K562 (cell line): Measurements from ENCODE around the gene HOMEZ. TPM values are rescaled to one million over a fixed set of nuclear protein-coding genes. Genes with fewer than 3 reads are reported as not detected.

Experiments
- ARID3B ChIP-seq: fragments of 250-450 bp; sonication (Bioruptor Pico); IDR thresholded peaks from 2 replicates; pipeline ENCODE4 v1.4.0; 2020; ENCODE audit warnings: borderline replicate concordance
- CCNT2 ChIP-seq: IDR thresholded peaks from 2 replicates; pipeline ENCODE4 v1.6.1; 2011; ENCODE audit warnings: borderline replicate concordance, low read depth, mild to moderate bottlenecking, moderate library complexity, mixed read lengths, low read length; ENCODE audit not compliant: insufficient read length; ENCODE audit errors: extremely low read depth
- CGGBP1 ChIP-seq: fragments of 250-450 bp; sonication (Bioruptor Pico); IDR thresholded peaks from 2 replicates; pipeline ENCODE4 v1.9.0; 2021; ENCODE audit warnings: mild to moderate bottlenecking
- E2F8 ChIP-seq: fragments of 450-650 bp; IDR thresholded peaks from 2 replicates; pipeline ENCODE4 v1.7.1; 2018; ENCODE audit warnings: mild to moderate bottlenecking, low read depth; ENCODE audit not compliant: partially characterized antibody
- JUND ChIP-seq, 2 experiments: IDR thresholded peaks; 2 replicates in 1 of 2; 3 replicates in 1 of 2; pipeline ENCODE4 v1.6.1; 2011; ENCODE audit warnings: borderline replicate concordance in 2 of 2, low read depth in 2 of 2, low read length in 2 of 2, improper control_type of control experiment in 1 of 2, missing biosample characterization in 1 of 2, missing genetic modification characterization in 1 of 2, missing genetic modification reagents in 1 of 2
- LEF1 ChIP-seq: fragments of 450-650 bp; IDR thresholded peaks from 2 replicates; pipeline ENCODE4 v1.6.1; 2016; ENCODE audit warnings: mild to moderate bottlenecking
- MBD1 ChIP-seq: fragments of 250-450 bp; sonication (Bioruptor Pico); IDR thresholded peaks from 2 replicates; pipeline ENCODE4 v1.8.0; 2022; ENCODE audit warnings: inconsistent platforms
- MTF1 ChIP-seq: fragments of 250-450 bp; sonication (Bioruptor Pico); IDR thresholded peaks from 2 replicates; pipeline ENCODE4 v1.9.0; 2021; ENCODE audit warnings: moderate library complexity, mild to moderate bottlenecking, inconsistent platforms, borderline replicate concordance
- NELFE ChIP-seq: IDR thresholded peaks from 2 replicates; pipeline ENCODE4 v1.6.1; 2011; ENCODE audit warnings: mild to moderate bottlenecking; ENCODE audit not compliant: insufficient read depth, insufficient read length
- NFYB ChIP-seq: IDR thresholded peaks from 2 replicates; pipeline ENCODE4 v1.6.1; 2011; ENCODE audit warnings: mild to moderate bottlenecking, moderate library complexity; ENCODE audit not compliant: insufficient read length; ENCODE audit errors: extremely low read depth
- SMC3 ChIP-seq: conservative IDR thresholded peaks from 2 replicates; pipeline ENCODE4 v1.6.1; 2011; ENCODE audit warnings: low read depth, low read length, improper control_type of control experiment; ENCODE audit not compliant: insufficient read depth
- TRIM24 ChIP-seq, 2 experiments: fragments of 450-650 bp; IDR thresholded peaks; 2 replicates each; pipeline ENCODE4 v1.6.1; 2016
- ZNF280B ChIP-seq: fragments of 250-450 bp; sonication (Bioruptor Pico); IDR thresholded peaks from 2 replicates; pipeline ENCODE4 v1.5.1; 2021; ENCODE audit warnings: mild to moderate bottlenecking
- ZNF696 ChIP-seq: fragments of 250-450 bp; sonication (Bioruptor Pico); conservative IDR thresholded peaks from 2 replicates; pipeline ENCODE4 v1.4.0; 2020; ENCODE audit warnings: mild to moderate bottlenecking, moderate library complexity
- ZNF699 ChIP-seq: fragments of 250-450 bp; sonication (Bioruptor Pico); IDR thresholded peaks from 2 replicates; pipeline ENCODE4 v1.8.0; 2021; ENCODE audit warnings: mild to moderate bottlenecking, moderate library complexity; ENCODE audit not compliant: insufficient replicate concordance
- polyA plus RNA-seq, 8 experiments: library from polyadenylated mRNA; depleted of rRNA in 4 of 8; stranded (reverse) in 5 of 8; unstranded in 3 of 8; fragments of >200 nt; fragmentation: Nextera tagmentation in 2 of 8; fragmentation: Illumina TruSeq in 1 of 8; extraction: Ambion mirVana in 2 of 8; extraction: Trizol in 1 of 8; gene quantifications; 2 replicates each; pipeline versions ENCODE4 v1.2.1 to v1.2.3, GENCODE V29; 2011 to 2014; ENCODE audit warnings: inconsistent platforms in 1 of 8, missing spikeins in 1 of 8
- total RNA-seq, 7 experiments: library from RNA; depleted of rRNA in 6 of 7; stranded (reverse); fragments of >200 nt in 6 of 7; fragmentation: Illumina TruSeq in 2 of 7; extraction: Trizol in 2 of 7; gene quantifications; 2 replicates each; pipeline versions ENCODE4 v1.2.1 to v1.2.3, GENCODE V29; 2011 to 2021; ENCODE audit warnings: low replicate concordance in 1 of 7
- TF ChIP-seq, protein P1 (sequence below), 2 experiments: IDR thresholded peaks; 2 replicates each; pipeline ENCODE4 v1.6.1; 2011; ENCODE audit warnings: borderline replicate concordance in 1 of 2, control low read depth in 1 of 2, low read depth in 1 of 2, low read length in 1 of 2, mild to moderate bottlenecking in 1 of 2, mixed read lengths in 1 of 2, moderate library complexity in 1 of 2; ENCODE audit not compliant: insufficient read depth in 1 of 2, insufficient read length in 1 of 2, poor library complexity in 1 of 2, severe bottlenecking in 1 of 2; ENCODE audit errors: extremely low read depth in 1 of 2

Gene HOMEZ
- total and polyA plus RNA-seq, 9 of the 15 experiments (the other 6 are each of a cell fraction or from before 2014, with no cell fraction given) = 3.0 to 30.2 (median 16.9) TPM

- TF ChIP-seq E2F8 (peak; percentile 31), MTF1 (CRISPR knock-in tag) (no peak), LEF1 (no peak), ZNF699 (CRISPR knock-in tag) (no peak), CCNT2 (no peak), SMC3 (peak; percentile 90), ARID3B (CRISPR knock-in tag) (no peak), CGGBP1 (CRISPR knock-in tag) (no peak), JUND (IDR thresholded peaks at IDR 0.05; ENCODE audit: borderline replicate concordance, low read depth, low read length) (peak; percentile 40; the same call in 1 of the 2 replicates), JUND (tag; IDR thresholded peaks at IDR 0.05; ENCODE audit: borderline replicate concordance, low read depth, low read length) (no peak), ZNF280B (no peak), NFYB (no peak), TRIM24 (IDR thresholded peaks at IDR 0.05) (no peak), ZNF696 (CRISPR knock-in tag) (no peak), NELFE (no peak), MBD1 (CRISPR knock-in tag) (no peak)
- TF ChIP-seq, protein P1, sequence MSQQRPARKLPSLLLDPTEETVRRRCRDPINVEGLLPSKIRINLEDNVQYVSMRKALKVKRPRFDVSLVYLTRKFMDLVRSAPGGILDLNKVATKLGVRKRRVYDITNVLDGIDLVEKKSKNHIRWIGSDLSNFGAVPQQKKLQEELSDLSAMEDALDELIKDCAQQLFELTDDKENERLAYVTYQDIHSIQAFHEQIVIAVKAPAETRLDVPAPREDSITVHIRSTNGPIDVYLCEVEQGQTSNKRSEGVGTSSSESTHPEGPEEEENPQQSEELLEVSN (IDR thresholded peaks at IDR 0.05; ENCODE audit: borderline replicate concordance in 1 of 2, extremely low read depth in 1 of 2, insufficient read depth in 1 of 2, insufficient read length in 1 of 2, low read depth in 1 of 2, low read length in 1 of 2, poor library complexity in 1 of 2, severe bottlenecking in 1 of 2) = no peak
These were observed 42.2 kb upstream of the HOMEZ start (continued) for GRCh38 chr14:23327947-23328744.
